Measurements from ENCODE around the gene MAG.

DNA sequence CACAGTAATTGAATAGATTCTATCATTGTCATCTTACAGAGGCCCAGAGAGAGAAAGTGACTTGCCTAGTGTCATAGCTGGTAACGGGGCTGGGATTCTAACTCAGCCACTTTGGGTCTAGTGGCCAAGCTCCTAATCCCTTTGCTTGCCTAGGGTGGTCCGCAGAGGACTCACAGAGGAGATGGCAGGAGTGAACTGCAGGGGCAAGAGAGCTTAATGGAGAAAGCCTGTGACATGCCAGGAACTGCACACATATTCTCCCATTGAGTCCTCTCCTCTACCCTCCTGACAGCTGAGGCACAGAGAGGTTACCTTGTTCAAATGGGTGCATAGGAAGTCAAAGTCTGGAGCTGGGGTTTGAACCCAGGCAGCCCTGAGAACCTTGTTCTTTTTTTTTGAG is 40.5 kb upstream of the MAG start:
- TF ChIP-seq, protein P1, sequence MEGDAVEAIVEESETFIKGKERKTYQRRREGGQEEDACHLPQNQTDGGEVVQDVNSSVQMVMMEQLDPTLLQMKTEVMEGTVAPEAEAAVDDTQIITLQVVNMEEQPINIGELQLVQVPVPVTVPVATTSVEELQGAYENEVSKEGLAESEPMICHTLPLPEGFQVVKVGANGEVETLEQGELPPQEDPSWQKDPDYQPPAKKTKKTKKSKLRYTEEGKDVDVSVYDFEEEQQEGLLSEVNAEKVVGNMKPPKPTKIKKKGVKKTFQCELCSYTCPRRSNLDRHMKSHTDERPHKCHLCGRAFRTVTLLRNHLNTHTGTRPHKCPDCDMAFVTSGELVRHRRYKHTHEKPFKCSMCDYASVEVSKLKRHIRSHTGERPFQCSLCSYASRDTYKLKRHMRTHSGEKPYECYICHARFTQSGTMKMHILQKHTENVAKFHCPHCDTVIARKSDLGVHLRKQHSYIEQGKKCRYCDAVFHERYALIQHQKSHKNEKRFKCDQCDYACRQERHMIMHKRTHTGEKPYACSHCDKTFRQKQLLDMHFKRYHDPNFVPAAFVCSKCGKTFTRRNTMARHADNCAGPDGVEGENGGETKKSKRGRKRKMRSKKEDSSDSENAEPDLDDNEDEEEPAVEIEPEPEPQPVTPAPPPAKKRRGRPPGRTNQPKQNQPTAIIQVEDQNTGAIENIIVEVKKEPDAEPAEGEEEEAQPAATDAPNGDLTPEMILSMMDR (IDR thresholded peaks at IDR 0.05; ENCODE audit: low read length) = no peak
- TF ChIP-seq EZH2 (IDR thresholded peaks at IDR 0.05; ENCODE audit: borderline replicate concordance, low read length) = no peak

Data from OCI-LY1 (cell line).